ENCODE measurements around the gene GSG1L2.

DNA sequence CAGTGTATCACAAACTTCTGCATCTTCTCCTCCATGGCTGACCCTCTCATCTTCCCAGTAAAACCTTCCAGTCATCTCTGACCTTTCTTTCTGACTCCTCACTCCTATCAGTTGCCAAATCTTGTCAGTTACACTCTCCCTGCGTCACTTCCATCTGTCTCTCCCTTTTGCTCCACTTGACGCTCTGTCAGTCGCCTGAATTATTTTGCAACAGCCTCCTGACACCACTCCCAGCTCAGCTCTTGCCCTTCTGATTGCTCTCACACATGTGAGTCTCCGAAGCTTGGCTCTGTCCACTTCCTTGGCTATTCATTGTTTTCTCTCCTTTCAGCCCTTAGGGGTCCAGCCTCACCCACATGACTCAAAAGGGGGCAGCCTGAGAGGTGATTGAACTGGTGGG is 58.2 kb downstream of the GSG1L2 start:
- TF ChIP-seq, protein P1, sequence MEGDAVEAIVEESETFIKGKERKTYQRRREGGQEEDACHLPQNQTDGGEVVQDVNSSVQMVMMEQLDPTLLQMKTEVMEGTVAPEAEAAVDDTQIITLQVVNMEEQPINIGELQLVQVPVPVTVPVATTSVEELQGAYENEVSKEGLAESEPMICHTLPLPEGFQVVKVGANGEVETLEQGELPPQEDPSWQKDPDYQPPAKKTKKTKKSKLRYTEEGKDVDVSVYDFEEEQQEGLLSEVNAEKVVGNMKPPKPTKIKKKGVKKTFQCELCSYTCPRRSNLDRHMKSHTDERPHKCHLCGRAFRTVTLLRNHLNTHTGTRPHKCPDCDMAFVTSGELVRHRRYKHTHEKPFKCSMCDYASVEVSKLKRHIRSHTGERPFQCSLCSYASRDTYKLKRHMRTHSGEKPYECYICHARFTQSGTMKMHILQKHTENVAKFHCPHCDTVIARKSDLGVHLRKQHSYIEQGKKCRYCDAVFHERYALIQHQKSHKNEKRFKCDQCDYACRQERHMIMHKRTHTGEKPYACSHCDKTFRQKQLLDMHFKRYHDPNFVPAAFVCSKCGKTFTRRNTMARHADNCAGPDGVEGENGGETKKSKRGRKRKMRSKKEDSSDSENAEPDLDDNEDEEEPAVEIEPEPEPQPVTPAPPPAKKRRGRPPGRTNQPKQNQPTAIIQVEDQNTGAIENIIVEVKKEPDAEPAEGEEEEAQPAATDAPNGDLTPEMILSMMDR (IDR thresholded peaks at IDR 0.05; ENCODE audit: insufficient read depth, low read depth, low read length): no peak
- TF ChIP-seq EZH2 (IDR thresholded peaks at IDR 0.05; ENCODE audit: insufficient read depth, low read length): no peak
